GM13977 (cell line): ENCODE measurements around the gene KCNQ1.

Experiments
- DNase-seq: peaks from one replicate; pipeline ENCODE4 v3.0.0; 2012; ENCODE audit warnings: low spot score
- in situ Hi-C: fragments of 300-500 bp; cut with MboI; formaldehyde crosslinking; loops from one replicate; pipeline ENCODE4 v1.12.0; 2022; ENCODE audit warnings: low sequenced_read_pairs, low pct_unique_long_range_greater_than_20kb, mixed read lengths, inconsistent platforms; ENCODE audit not compliant: unreplicated experiment
- TF ChIP-seq, protein P1 (sequence below): IDR thresholded peaks from 2 replicates; pipeline ENCODE4 v1.5.1; 2012; ENCODE audit warnings: mild to moderate bottlenecking, control low read depth; ENCODE audit not compliant: insufficient read depth; ENCODE audit errors: extremely low read depth, missing control alignments

The KCNQ1 gene

GRCh38 chr11:2528301-2529050 lies 83.7 kb downstream of the KCNQ1 start:
- in situ Hi-C loops = no loop called here
- DNase-seq = no peak
- TF ChIP-seq, protein P1, sequence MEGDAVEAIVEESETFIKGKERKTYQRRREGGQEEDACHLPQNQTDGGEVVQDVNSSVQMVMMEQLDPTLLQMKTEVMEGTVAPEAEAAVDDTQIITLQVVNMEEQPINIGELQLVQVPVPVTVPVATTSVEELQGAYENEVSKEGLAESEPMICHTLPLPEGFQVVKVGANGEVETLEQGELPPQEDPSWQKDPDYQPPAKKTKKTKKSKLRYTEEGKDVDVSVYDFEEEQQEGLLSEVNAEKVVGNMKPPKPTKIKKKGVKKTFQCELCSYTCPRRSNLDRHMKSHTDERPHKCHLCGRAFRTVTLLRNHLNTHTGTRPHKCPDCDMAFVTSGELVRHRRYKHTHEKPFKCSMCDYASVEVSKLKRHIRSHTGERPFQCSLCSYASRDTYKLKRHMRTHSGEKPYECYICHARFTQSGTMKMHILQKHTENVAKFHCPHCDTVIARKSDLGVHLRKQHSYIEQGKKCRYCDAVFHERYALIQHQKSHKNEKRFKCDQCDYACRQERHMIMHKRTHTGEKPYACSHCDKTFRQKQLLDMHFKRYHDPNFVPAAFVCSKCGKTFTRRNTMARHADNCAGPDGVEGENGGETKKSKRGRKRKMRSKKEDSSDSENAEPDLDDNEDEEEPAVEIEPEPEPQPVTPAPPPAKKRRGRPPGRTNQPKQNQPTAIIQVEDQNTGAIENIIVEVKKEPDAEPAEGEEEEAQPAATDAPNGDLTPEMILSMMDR = no peak

- TF ChIP-seq, protein P1 = no peak
- in situ Hi-C loops = no loop called here
- no peak for DNase-seq
These were observed 84.4 kb downstream of the KCNQ1 start for GRCh38 chr11:2529173-2529572.

- DNase-seq = no peak
- in situ Hi-C loops = loop anchor here (5.0 to 10.0 kb wide), 2 partner anchors 102 to 365 kb away; no protein-coding TSS in a partner anchor
- TF ChIP-seq, protein P1 = no peak
These were observed 84.8 kb downstream of the KCNQ1 start for GRCh38 chr11:2529636-2530035.

GRCh38 chr11:2530131-2530854 lies 85.5 kb downstream of the KCNQ1 start:
- TF ChIP-seq, protein P1 = no peak
- in situ Hi-C loops = loop anchor here (5.0 to 10.0 kb wide), 2 partner anchors 103 to 365 kb away; no protein-coding TSS in a partner anchor
- no peak for DNase-seq

- in situ Hi-C loops = loop anchor here (5.0 to 10.0 kb wide), 2 partner anchors 104 to 364 kb away; no protein-coding TSS in a partner anchor
- TF ChIP-seq, protein P1 = no peak
- no peak for DNase-seq
These were observed 86.0 kb downstream of the KCNQ1 start for GRCh38 chr11:2530855-2531200.

DNA sequence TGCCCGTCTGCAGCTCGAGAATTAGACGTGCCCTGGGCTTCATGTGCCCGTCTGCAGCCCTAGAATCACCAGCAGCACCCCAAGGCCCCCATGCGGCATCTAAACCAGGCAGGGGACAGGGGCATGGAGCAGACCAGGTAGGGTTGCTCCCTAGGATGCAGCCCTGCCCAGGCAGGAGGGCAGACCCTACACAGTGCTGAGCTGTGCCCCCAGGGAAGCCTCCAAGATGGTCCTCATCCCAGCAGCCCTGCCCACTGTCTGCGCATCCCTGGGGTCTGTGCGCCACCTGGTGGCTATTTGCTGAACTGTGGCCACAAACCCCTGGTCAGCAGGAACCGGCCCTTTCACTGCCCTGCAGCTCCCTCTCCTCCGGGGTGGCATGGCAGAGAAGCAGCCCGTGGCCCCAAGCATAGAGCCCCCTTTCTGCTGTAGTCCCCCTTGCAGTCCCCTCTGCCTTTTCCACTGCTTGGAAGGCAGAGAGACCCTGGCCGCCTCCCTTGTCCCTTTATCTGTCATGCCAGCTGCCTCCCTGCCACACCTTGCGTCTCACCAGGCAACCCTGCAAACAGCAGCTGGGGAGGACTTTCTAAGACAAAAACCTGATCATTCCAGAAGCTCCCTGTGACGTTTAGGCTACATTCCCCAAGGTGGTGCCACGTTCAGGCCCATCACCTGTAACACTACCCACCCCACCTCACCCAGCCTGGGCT lies 86.6 kb downstream of the KCNQ1 start:
- peak; percentile 85 for DNase-seq
- TF ChIP-seq, protein P1 = peak; percentile 96
- in situ Hi-C loops = loop anchor here (5.0 to 10.0 kb wide), 2 partner anchors 104 to 363 kb away; no protein-coding TSS in a partner anchor
